SK-N-SH treated with all-trans-retinoic acid at 6 μM for 48 hours (cell line): Measurements from ENCODE around the gene SNX15.

Source experiments
- BACH2 ChIP-seq: fragments of 250-450 bp; sonication (Bioruptor Pico); IDR thresholded peaks from 2 replicates; pipeline ENCODE4 v1.9.0; 2021; ENCODE audit warnings: mild to moderate bottlenecking, borderline replicate concordance
- CSDC2 ChIP-seq: fragments of 250-450 bp; sonication (Bioruptor Pico); IDR thresholded peaks from 2 replicates; pipeline ENCODE4 v1.5.0; 2020; ENCODE audit warnings: mild to moderate bottlenecking, moderate library complexity
- ESRRG ChIP-seq: fragments of 250-450 bp; sonication (Bioruptor Pico); IDR thresholded peaks from 2 replicates; pipeline ENCODE4 v1.6.1; 2021; ENCODE audit warnings: mild to moderate bottlenecking
- GLIS3 ChIP-seq: fragments of 250-450 bp; sonication (Bioruptor Pico); IDR thresholded peaks from 2 replicates; pipeline ENCODE4 v1.5.0; 2020; ENCODE audit warnings: mild to moderate bottlenecking, moderate library complexity
- OSR1 ChIP-seq: fragments of 250-450 bp; sonication (Bioruptor Pico); IDR thresholded peaks from 2 replicates; pipeline ENCODE4 v1.8.0; 2022; ENCODE audit warnings: moderate library complexity, mild to moderate bottlenecking, inconsistent platforms
- PATZ1 ChIP-seq: fragments of 250-450 bp; sonication (Bioruptor Pico); IDR thresholded peaks from 2 replicates; pipeline ENCODE4 v1.8.0; 2020; ENCODE audit warnings: mild to moderate bottlenecking, moderate library complexity, borderline replicate concordance
- TOX ChIP-seq: fragments of 250-450 bp; sonication (Bioruptor Pico); IDR thresholded peaks from 2 replicates; pipeline ENCODE4 v1.8.0; 2021; ENCODE audit warnings: mild to moderate bottlenecking, moderate library complexity, borderline replicate concordance
- TSHZ2 ChIP-seq: fragments of 250-450 bp; sonication (Bioruptor Pico); IDR thresholded peaks from 2 replicates; pipeline ENCODE4 v1.5.0; 2020; ENCODE audit warnings: mild to moderate bottlenecking, moderate library complexity
- ZFP30 ChIP-seq: fragments of 450-650 bp; formaldehyde crosslinking; IDR thresholded peaks from 2 replicates; pipeline ENCODE4 v1.5.0; 2022; ENCODE audit warnings: mild to moderate bottlenecking, moderate library complexity

GRCh38 chr11:65008873-65009272, 18.4 kb upstream of the SNX15 start:
- TF ChIP-seq CSDC2 (CRISPR knock-in tag), result no peak
- no peak for TF ChIP-seq OSR1 (CRISPR knock-in tag)
- no peak for TF ChIP-seq TOX (CRISPR knock-in tag)
- no peak for TF ChIP-seq GLIS3 (CRISPR knock-in tag)
- TF ChIP-seq ZFP30 (CRISPR knock-in tag), result no peak
- TF ChIP-seq BACH2 (CRISPR knock-in tag), result no peak
- no peak for TF ChIP-seq PATZ1 (CRISPR knock-in tag)
- no peak for TF ChIP-seq TSHZ2 (CRISPR knock-in tag)
- TF ChIP-seq ESRRG (CRISPR knock-in tag), result no peak
